Cerebellar nuclear complex (tissue), 1 donor: ENCODE measurements around the gene FRMD5.
"Not testable (repeated sequence)": the region's sequence is repeated elsewhere in the genome, so short reads cannot be mapped to it uniquely, and the experiment has no call there.

Experiments used
- DNase-seq, 2 experiments: peaks; one replicate each; lab custom pipeline; 2025; lab: John Stamatoyannopoulos, UW

FRMD5 gene

GRCh38 chr15:44032820-44033219 is 162.3 kb downstream of the FRMD5 start:
- DNase-seq = not testable (repeated sequence)

- DNase-seq = no peak
These were observed 165.0 kb downstream of the FRMD5 start for GRCh38 chr15:44029940-44030568.

- DNase-seq = no peak
These were observed 166.1 kb downstream of the FRMD5 start for GRCh38 chr15:44029003-44029402.

- no peak for DNase-seq
These were observed 166.7 kb downstream of the FRMD5 start for GRCh38 chr15:44028349-44028748.

DNA sequence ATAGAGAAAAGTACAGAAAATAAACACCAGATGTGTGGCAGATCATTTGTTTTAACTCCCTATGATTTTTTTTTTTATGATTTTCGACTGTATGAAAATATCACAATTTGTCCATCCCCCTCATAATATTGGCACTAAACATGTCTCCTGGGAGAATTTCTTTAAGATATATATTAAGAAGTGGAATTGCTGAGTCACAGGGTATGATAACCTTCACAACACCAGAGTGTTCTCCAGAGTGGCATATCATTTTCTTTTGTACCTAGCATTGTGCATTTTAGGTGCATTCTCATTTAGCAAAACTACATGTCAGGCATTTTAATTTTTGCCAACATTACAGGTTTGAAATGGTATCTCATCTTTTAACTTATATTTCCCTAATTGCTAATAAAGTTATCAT is 170.9 kb downstream of the FRMD5 start:
- DNase-seq = no peak

DNA sequence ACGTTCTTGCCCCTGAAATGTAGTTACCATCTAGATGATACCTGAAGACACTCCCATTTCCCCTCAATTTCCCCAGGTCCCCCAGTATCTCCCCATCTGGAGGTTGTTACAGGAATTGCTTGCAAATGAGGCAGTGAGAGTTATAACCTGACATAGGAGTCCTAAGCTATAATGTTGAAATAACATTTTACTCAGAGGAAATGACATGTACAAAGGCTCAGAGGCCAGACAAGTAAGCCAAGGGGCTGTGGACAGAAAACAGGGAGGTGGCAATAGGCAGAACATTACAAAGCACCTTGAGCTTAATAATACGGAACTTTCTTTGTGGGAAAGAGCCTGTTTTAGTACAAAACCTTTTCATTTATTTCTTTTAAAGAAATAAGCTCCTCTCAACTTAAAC is 171.9 kb downstream of the FRMD5 start:
- DNase-seq = no peak

DNA sequence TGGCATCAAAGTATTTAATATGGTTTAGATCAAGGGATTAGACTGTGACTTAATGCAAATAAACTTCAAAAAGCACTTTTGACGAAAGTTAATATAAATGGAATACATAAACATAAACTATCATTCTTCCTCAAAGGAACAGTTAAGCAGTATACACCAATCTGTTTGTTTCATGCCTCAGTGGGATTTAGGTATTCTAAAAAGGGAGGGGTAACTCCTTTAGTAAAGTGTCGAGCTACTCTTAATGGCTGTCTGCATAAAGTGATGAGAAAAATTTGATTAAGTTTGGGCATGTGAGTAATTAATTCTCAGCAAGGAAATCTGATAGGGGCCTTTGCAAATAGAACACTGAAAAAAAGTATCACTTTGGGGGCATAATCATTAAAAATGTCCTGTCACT is 176.9 kb downstream of the FRMD5 start:
- DNase-seq = no peak

DNA sequence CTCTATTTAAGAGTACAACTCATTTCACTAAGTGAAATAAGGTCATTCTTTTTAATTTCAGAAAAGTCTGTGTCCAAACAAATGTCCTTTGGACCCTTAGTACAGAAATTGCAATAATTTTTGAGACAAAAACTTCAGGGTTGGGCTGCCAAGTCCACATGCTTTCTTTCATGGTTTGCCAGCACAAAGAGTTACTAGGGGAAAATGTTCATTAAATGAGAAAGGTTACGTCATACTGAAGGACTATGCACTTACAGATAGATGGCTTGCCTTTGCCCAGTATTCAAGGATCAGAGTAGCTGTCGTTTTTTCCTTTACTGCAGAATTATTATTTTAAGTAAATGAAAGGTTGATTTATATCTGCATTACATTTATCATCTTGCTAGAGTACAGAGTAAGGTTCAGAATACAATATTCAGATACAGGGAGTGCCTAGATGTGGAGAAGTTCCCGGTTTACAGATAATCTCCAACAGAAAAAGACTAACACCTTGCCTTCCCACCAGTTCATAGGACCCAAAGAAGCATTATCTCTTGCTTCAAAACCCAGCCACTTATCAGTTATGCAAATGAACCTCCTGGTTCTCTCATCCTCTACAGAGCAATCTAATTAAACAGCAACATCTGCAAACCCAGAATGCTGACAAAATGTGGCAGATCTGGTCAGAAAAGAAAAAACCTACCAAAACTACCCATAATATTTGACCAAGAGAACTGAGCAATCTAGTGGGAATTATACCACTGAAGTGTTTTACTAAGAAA is 179.3 kb downstream of the FRMD5 start:
- DNase-seq = no peak

DNA sequence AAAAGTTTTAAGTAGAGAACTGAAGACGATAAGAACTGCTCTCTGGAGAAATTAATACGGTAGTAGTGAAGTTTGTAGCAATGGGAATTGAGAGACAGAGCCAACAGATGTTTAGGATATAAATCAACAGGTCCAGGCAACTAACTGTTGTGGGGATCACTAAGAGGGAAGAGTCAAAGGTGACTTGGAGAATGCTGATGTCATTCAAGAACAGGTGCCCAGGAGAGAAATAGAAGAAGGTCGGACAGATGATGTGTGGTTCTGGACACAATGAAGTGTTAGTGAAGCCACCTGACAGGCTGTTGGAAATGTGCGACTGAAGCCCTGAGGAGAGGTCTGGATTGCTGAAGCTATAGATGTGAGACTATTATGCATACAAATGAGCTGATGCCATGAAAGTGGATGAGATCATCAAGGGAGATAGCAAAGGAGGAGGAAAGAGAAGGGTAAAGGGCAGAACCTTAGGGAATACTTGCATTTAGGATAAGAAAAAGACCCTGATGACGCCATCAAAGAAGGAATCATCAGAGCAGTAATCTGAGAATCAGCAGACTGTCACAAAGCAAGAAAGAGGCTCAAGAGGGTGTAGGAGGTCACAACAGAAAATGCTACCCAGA is 183.7 kb downstream of the FRMD5 start:
- no peak for DNase-seq

- no peak for DNase-seq
These were observed 185.0 kb downstream of the FRMD5 start for GRCh38 chr15:44010089-44010488.

GRCh38 chr15:44009038-44009437 is 186.0 kb downstream of the FRMD5 start:
- no peak for DNase-seq

GRCh38 chr15:44000248-44000647 is 194.8 kb downstream of the FRMD5 start:
- not testable (repeated sequence) for DNase-seq

- no peak for DNase-seq
These were observed 196.5 kb downstream of the FRMD5 start for GRCh38 chr15:43998607-43999006.

- no peak for DNase-seq
These were observed 203.9 kb downstream of the FRMD5 start for GRCh38 chr15:43991206-43991605.

DNA sequence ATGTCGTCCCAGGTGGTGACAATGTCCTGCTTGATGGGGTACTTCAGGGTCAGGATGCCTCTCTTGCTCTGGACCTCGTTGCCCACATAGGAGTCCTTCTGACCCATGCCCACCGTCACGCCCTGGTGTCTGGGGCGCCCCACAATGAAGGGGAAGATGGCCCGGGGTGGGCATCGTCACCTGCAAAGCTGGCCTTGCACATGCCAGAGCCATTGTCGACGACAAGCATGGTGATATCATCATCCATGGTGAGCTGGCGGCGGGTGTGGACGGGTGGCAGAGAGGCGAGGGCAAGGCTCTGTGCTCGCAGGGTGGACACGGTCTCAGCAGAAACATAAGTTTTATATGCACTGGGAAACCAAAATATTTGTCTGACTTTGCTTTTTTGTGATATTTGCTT is 205.1 kb downstream of the FRMD5 start:
- DNase-seq = no peak

DNA sequence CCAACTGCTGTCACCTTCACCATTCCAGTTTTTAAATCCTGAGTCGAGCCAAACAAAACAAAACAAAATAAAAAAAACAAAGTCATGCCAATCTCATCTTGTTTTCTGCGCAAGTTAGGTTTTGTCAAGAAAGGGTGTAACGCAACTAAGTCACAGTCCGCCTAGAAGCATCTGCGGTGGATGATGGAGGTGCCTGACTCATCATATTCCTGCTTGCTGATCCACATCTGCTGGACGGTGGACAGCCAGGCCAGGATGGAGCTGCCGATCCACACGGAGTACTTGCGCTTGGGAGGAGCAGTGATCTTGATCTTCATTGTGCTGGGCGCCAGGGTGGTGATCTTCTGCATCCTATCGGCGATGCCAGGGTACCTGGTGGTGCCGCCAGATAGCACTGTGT is 206.2 kb downstream of the FRMD5 start:
- DNase-seq = no peak

GRCh38 chr15:43987924-43988323 is 207.1 kb downstream of the FRMD5 start:
- DNase-seq = no peak

- no peak for DNase-seq
These were observed 208.9 kb downstream of the FRMD5 start for GRCh38 chr15:43985976-43986680.

- DNase-seq = no peak
These were observed 213.5 kb downstream of the FRMD5 start for GRCh38 chr15:43981576-43981975.

DNA sequence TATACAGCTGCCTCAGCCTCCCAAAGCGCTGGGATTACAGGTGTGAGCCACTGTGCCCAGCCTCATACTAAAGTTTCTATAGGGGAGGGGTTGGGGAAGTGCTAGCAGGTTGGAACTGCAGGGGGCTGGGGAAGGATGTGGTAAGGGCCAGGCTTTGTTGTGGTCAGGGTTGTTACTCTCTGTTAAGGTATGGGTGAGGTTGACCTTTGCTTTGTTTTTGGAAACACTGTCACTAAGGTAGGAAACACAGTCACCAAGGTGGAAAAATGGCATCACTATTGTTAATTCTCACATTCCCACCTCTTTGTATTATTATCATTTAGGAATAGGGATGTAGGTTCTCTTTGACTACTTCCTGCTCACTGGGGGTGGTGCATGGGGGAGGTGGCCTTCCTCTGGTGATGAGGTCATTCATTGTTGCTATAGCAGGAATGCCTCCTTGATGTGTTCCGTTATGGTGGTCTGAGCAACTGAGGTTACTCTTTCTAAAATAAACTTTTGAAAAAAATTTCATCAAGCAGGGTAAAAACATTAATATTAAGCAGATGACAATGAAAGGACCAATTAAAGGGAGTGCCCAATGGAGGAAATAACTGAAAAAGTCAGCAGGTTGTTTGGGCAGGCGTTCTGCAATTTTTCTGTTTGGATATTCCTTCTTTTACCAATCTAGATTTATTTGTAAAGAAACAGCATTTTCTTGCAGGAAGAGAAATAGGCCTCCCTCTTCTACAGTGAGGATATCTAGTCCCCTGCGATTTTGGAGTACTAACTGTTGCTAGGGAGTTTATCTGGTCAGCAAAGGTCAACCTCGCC is 217.8 kb downstream of the FRMD5 start:
- no peak for DNase-seq

GRCh38 chr15:43975770-43976169 is 219.3 kb downstream of the FRMD5 start:
- no peak for DNase-seq

GRCh38 chr15:43975326-43975725 is 219.7 kb downstream of the FRMD5 start:
- no peak for DNase-seq
